Stomach smooth muscle (tissue), 2 donors: ENCODE results near the gene S100A2.
"Not testable (repeated sequence)": the region's sequence is repeated elsewhere in the genome, so short reads cannot be mapped to it uniquely, and the experiment has no call there.

Source experiments
- H3K27ac ChIP-seq: one replicate; pipeline ENCODE4 v1.7.0; 2013; ENCODE audit warnings: mild to moderate bottlenecking, low read length, inconsistent platforms
- H3K27me3 ChIP-seq, 2 donors: one replicate each; pipeline ENCODE4 v1.7.0; 2013; ENCODE audit warnings: low read length in 2 of 2; ENCODE audit not compliant: insufficient read depth in 2 of 2, control insufficient read depth in 1 of 2
- H3K36me3 ChIP-seq, 2 donors: one replicate each; pipeline ENCODE4 v1.7.0; 2013; ENCODE audit warnings: low read length in 2 of 2; ENCODE audit not compliant: control insufficient read depth in 2 of 2, insufficient read depth in 2 of 2
- H3K4me1 ChIP-seq: one replicate; pipeline ENCODE4 v1.7.0; 2013; ENCODE audit warnings: low read length; ENCODE audit not compliant: control insufficient read depth, insufficient read depth
- H3K4me3 ChIP-seq, 2 donors: one replicate each; pipeline ENCODE4 v1.7.0; 2013; ENCODE audit warnings: low read length in 2 of 2
- H3K9ac ChIP-seq, 2 donors: one replicate each; pipeline ENCODE4 v1.7.0; 2013; ENCODE audit warnings: low read length in 2 of 2, mild to moderate bottlenecking in 1 of 2
- H3K9me3 ChIP-seq, 2 donors: one replicate each; pipeline ENCODE4 v1.7.0; 2013; ENCODE audit warnings: low read length in 2 of 2; ENCODE audit not compliant: control insufficient read depth in 2 of 2
- donor health status: healthy.
- donor health status: Pancreatic carcinoma.

The S100A2 gene

DNA sequence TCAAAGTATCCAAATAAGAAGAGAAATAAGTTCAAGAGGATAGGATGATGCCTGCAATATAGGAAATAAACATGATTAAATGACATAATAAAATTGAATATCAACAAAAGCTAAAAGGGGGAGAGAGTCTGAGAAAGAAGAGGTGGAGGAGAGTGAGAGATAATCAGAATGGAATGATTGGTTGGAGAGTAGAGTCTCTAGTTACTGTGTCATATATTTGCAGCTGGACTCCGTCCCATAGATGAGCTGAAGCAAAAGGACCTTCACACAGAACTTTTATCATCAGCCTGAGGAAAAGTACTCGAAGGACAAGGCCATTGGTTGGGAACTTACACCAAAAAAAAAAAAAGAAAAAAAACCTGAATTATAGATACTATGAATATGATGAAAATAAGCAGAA is 22.8 kb upstream of the S100A2 start:
- Histone ChIP-seq H3K9me3 (no peaks in the 10 kb centered on the region), H3K36me3 (peaks cover 0 to 2% of the 10 kb centered on the region in 2 donors), H3K9ac (no peak overlapping the region), H3K27me3 (no peaks in the 10 kb centered on the region), H3K27ac (no peak overlapping the region), H3K4me1 (no peaks in the 10 kb centered on the region), H3K4me3 (no peak overlapping the region)

DNA sequence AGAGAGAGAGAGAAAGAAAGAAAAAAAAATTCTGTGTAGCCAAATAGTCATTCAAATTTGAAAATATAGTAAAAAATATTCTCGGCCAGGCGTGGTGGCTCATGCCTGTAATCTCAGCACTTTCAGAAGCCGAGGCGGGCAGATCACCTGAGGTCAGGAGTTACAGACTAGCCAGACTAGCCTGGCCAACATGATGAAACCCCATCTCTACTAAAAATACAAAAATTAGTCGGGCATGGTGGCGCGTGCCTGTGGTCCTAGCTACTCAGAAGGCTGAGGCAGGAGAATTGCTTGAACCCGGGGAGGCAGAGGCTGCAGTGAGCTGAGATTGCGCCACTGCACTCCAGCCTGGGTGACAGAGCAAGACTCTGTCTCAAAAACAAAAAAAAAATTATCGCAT is 22.4 kb upstream of the S100A2 start:
- H3K9me3 ChIP-seq, H3K4me1 ChIP-seq, H3K36me3 ChIP-seq, H3K4me3 ChIP-seq, H3K27ac ChIP-seq, H3K9ac ChIP-seq, H3K27me3 ChIP-seq: not testable (repeated sequence)

- Histone ChIP-seq H3K4me1 (no peaks in the 10 kb centered on the region), H3K9ac (no peak overlapping the region), H3K27me3 (no peaks in the 10 kb centered on the region), H3K9me3 (no peaks in the 10 kb centered on the region), H3K36me3 (peaks cover 0 to 2% of the 10 kb centered on the region in 2 donors), H3K4me3 (no peak overlapping the region), H3K27ac (no peak overlapping the region)
These were observed 21.7 kb upstream of the S100A2 start for GRCh38 chr1:153587314-153587713.

GRCh38 chr1:153586347-153586746 is 20.7 kb upstream of the S100A2 start:
- H3K9me3 ChIP-seq, result no peaks in the 10 kb centered on the region
- no peaks in the 10 kb centered on the region for H3K27me3 ChIP-seq
- no peaks in the 10 kb centered on the region for H3K4me1 ChIP-seq
- H3K27ac ChIP-seq, result no peak overlapping the region
- H3K9ac ChIP-seq, result no peak overlapping the region
- H3K4me3 ChIP-seq, result no peak overlapping the region
- peaks cover 0 to 2% of the 10 kb centered on the region in 2 donors for H3K36me3 ChIP-seq

DNA sequence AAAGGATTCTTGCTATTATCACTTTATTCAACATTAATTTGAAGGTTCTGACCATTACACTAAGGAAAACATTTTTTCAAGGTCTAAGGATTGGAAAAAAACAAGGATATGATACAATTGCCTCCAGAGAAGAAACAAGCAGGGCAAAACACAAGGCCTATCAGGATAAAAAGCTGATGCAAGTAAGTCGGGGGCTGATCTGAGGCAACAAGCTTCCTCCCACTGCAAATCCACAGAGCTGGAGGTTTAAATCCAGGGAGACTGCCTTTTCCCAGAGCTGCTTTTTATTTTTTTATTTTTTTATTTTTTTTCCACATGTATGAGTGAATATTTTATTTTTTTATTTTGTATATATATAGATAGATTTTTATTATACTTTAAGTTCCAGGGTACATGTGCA is 19.4 kb upstream of the S100A2 start:
- Histone ChIP-seq H3K9me3 (no peaks in the 10 kb centered on the region), H3K27me3 (no peaks in the 10 kb centered on the region), H3K9ac (no peak overlapping the region), H3K4me1 (no peaks in the 10 kb centered on the region), H3K4me3 (no peak overlapping the region), H3K27ac (no peak overlapping the region), H3K36me3 (peaks cover 0 to 2% of the 10 kb centered on the region in 2 donors)

DNA sequence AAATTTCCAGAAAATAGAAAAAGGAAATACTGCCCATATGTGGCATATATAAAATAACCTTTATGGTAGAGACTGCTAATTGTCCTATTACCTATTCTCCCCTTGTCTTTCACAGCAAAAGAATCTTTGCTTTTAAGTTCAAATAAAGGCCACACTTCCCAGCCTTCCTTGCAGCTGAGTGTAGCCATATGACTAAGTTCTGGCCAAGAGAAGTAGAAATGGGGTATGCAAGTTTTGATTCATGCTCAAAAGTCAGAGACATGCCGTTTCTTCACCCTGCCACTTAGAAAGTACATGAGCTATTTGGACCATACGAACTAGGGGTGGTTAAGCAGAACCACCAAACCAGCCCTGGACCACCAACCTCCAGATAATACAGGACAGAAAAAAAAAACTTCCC is 18.3 kb upstream of the S100A2 start:
- H3K4me1 ChIP-seq, result no peaks in the 10 kb centered on the region
- no peak overlapping the region for H3K9ac ChIP-seq
- no peaks in the 10 kb centered on the region for H3K27me3 ChIP-seq
- H3K36me3 ChIP-seq, result no peaks in the 10 kb centered on the region
- no peaks in the 10 kb centered on the region for H3K9me3 ChIP-seq
- H3K27ac ChIP-seq, result no peak overlapping the region
- H3K4me3 ChIP-seq, result no peak overlapping the region

DNA sequence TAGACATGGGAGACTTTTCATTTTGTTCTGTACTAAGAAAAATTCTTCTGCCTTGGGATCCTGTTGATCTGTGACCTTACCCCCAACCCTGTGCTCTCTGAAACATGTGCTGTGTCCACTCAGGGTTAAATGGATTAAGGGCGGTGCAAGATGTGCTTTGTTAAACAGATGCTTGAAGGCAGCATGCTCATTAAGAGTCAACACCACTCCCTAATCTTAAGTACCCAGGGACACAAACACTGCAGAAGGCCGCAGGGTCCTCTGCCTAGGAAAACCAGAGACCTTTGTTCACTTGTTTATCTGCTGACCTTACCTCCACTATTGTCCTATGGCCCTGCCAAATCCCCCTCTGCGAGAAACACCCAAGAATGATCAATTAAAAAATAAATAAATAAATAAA is 17.9 kb upstream of the S100A2 start:
- H3K4me1 ChIP-seq, H3K27ac ChIP-seq, H3K36me3 ChIP-seq, H3K4me3 ChIP-seq, H3K9ac ChIP-seq, H3K27me3 ChIP-seq, H3K9me3 ChIP-seq: not testable (repeated sequence)

DNA sequence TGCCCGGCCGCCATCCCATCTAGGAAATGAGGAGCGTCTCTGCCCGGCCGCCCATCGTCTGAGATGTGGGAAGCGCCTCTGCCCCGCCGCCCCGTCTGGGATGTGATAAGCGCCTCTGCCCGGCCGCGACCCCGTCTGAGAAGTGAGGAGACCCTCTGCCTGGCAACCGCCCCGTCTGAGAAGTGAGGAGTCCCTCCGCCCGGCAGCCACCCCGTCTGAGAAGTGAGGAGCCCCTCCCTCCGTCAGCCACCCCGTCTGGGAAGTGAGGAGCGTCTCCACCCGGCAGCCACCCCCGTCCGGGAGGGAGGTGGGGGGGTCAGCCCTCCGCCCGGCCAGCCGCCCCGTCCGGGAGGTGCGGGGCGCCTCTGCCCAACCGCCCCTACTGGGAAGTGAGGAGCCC is 17.2 kb upstream of the S100A2 start:
- H3K4me3 ChIP-seq, H3K4me1 ChIP-seq, H3K36me3 ChIP-seq, H3K27me3 ChIP-seq, H3K9me3 ChIP-seq, H3K9ac ChIP-seq, H3K27ac ChIP-seq: not testable (repeated sequence)

DNA sequence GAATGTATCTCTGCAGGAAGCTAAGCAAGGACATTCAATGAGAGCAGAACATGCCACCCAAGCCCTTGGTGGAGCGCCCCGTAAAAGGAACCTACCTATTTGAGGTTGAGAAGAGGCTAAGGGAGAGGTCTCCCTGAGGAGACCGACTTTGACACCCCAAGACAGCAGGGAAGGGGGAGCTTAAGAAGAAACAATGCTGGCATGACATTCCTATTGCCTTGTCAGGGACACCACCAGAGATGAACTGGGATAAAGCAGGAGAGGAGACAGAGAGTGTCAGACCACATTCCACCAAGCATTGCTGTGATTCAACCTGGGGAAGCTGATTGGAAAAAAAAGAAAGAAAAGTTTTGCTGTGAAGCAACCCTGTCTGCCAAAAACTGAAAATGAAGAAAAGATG is 13.3 kb upstream of the S100A2 start:
- Histone ChIP-seq H3K27ac (no peak overlapping the region), H3K9ac (no peak overlapping the region), H3K4me3 (no peak overlapping the region), H3K4me1 (no peaks in the 10 kb centered on the region), H3K36me3 (no peaks in the 10 kb centered on the region), H3K27me3 (no peaks in the 10 kb centered on the region), H3K9me3 (no peaks in the 10 kb centered on the region)

DNA sequence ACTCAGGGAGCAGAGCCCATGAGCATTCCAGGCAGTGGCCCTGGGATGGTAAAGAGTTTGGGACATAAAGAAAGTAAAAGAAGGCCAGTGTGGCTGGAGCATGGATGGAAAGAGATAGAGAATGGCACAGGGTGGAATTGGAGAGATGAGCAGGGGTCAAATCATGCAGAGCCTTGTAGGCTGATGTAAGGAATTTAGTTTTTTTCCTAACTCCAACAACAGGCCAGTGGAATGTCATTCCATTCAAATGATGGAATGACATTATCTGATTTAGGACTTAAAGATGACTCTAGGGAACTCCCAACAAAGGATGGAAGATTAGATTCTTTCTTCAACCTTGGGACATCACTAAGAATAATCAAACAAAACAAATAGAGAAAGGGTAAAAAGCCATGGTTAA is 12.8 kb upstream of the S100A2 start:
- Histone ChIP-seq H3K9me3 (no peaks in the 10 kb centered on the region), H3K4me3 (no peak overlapping the region), H3K36me3 (no peaks in the 10 kb centered on the region), H3K27ac (no peak overlapping the region), H3K27me3 (no peaks in the 10 kb centered on the region), H3K4me1 (no peaks in the 10 kb centered on the region), H3K9ac (no peak overlapping the region)

DNA sequence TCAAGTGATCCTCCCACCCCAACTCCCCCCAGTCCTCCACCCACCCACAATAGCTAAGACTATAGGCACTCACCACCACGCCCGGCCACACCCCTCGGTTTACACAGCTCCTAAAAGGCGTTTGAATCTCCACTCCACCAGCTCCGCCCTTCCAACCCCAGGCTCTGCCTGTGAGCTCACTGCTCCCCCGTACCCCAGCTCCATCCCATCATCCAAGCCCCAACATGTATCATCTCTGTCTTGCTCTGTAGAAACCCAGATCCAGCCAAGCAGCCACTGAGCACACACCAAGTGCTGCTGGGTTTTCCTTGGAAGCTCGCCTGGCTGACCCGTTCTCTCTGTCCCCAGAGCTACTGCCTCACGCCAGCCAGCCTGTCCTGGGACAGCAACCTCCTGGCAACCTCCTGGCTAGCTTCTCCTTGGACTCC is 12.0 kb upstream of the S100A2 start:
- Histone ChIP-seq H3K4me1 (no peaks in the 10 kb centered on the region), H3K9ac (no peak overlapping the region), H3K9me3 (no peaks in the 10 kb centered on the region), H3K27ac (no peak overlapping the region), H3K36me3 (no peaks in the 10 kb centered on the region), H3K27me3 (no peaks in the 10 kb centered on the region), H3K4me3 (no peak overlapping the region)

DNA sequence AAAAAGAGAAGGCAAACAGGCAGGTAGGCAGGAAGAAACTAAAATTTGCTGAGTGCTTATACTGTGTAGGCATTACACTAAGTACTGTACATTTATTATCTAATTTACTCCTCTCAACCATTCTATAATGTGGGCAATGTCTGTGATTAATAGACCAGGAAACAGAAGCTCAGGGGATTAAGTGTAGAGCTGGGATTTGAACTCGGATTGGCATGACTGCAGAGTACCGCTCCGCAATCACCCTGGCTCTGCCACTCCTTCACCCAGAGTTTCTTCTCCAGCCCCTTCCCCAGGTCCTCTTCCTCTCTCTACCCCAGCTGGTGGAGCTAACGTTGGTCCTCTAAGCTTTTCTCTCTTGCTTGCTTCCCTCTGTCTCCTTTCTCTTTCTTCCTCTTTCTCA is 11.5 kb upstream of the S100A2 start:
- no peaks in the 10 kb centered on the region for H3K27me3 ChIP-seq
- no peak overlapping the region for H3K27ac ChIP-seq
- no peak overlapping the region for H3K4me3 ChIP-seq
- no peaks in the 10 kb centered on the region for H3K36me3 ChIP-seq
- H3K9me3 ChIP-seq, result no peaks in the 10 kb centered on the region
- no peaks in the 10 kb centered on the region for H3K4me1 ChIP-seq
- H3K9ac ChIP-seq, result no peak overlapping the region
